ACC112 (cell line): ENCODE results near the gene TNNC2.

Experiments
- H2AFZ ChIP-seq: fragments of 200-600 bp; sonication (generic); one replicate; pipeline ENCODE4 v1.6.0; 2017; ENCODE audit warnings: antibody characterized with exemption, low read length; ENCODE audit not compliant: unreplicated experiment
- H3K27ac ChIP-seq: fragments of 200-600 bp; sonication (generic); 2 replicates; pipeline ENCODE4 v1.5.1; 2014; ENCODE audit warnings: low read depth, mild to moderate bottlenecking, antibody characterized with exemption, low read length, moderate library complexity
- H3K27me3 ChIP-seq: fragments of 200-600 bp; sonication (generic); 2 replicates; pipeline ENCODE4 v1.6.1; 2014; ENCODE audit warnings: mild to moderate bottlenecking, antibody characterized with exemption, low read length, moderate library complexity, mixed read lengths; ENCODE audit not compliant: insufficient read depth
- H3K36me3 ChIP-seq: fragments of 200-600 bp; sonication (generic); 2 replicates; pipeline ENCODE4 v1.6.1; 2016; ENCODE audit warnings: mild to moderate bottlenecking, antibody characterized with exemption, low read length, moderate library complexity, mixed read lengths; ENCODE audit not compliant: insufficient read depth
- H3K4me1 ChIP-seq: fragments of 200-600 bp; sonication (generic); one replicate; pipeline ENCODE4 v1.6.1; 2016; ENCODE audit warnings: low read length, mixed read lengths; ENCODE audit not compliant: insufficient read depth, unreplicated experiment, control insufficient read depth
- H3K4me3 ChIP-seq: fragments of 200-600 bp; sonication (generic); 2 replicates; pipeline ENCODE4 v1.5.1; 2014; ENCODE audit warnings: mild to moderate bottlenecking, low read depth, low read length
- H3K79me2 ChIP-seq: fragments of 200-600 bp; sonication (generic); one replicate; pipeline ENCODE4 v1.6.0; 2016; ENCODE audit warnings: low read length; ENCODE audit not compliant: control insufficient read depth, unreplicated experiment, insufficient read depth

The TNNC2 gene

DNA sequence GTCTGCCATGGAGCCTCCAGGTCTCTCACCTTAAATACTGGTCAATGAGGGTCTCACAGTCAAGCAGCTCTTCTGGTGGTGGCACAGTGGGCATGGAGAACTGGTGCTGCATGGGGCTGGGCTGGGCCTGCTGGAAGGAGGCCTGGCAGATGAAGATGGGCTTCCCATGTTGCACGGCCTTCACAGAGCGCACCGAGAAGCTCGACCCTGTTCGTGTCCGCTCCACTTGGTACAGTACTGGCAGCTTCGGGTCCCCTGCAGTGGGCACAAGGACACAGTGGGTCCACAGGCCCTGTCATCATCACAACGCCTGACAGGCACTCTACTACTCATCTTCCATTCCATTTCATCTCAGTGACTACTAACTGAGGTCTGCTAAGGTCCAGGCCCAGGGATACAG lies 21.3 kb upstream of the TNNC2 start:
- peaks cover 6% of the 10 kb centered on the region; the same call in 1 of the 2 replicates for H3K36me3 ChIP-seq
- no peak overlapping the region for H3K27ac ChIP-seq

GRCh38 chr20:45845452-45845851 lies 18.3 kb upstream of the TNNC2 start:
- Histone ChIP-seq H2AFZ (no peak overlapping the region), H3K36me3 (peaks cover 6% of the 10 kb centered on the region; the same call in 1 of the 2 replicates), H3K27ac (no peak overlapping the region)

More for the DNA sequence above, 21.3 kb upstream of the TNNC2 start:
- Histone ChIP-seq H3K4me3 (no peak overlapping the region), H3K79me2 (no peaks in the 10 kb centered on the region), H3K27me3 (no peaks in the 10 kb centered on the region), H3K4me1 (no peaks in the 10 kb centered on the region), H2AFZ (no peak overlapping the region)

DNA sequence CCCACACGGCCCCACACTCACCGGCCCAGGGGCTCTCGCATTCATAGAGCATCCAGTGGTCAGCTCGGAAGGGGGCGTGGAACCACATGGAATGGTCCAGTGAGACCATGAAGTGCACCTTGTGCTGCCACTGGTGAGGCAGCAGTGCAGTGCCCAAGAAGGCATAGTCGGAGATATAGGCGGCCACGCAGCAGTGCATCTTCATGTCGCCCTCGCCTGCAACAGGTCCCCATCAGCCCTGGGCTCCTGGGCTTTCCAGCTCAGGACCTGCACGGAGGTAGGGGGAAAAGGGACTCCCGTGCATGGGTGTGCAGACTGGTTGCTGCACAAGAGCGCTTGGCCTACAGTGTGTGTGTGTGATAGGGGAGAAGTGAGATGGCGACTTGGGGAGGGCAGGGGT lies 16.4 kb upstream of the TNNC2 start:
- H3K4me3 ChIP-seq, result no peak overlapping the region
- H2AFZ ChIP-seq, result no peak overlapping the region
- H3K27me3 ChIP-seq, result no peaks in the 10 kb centered on the region
- H3K36me3 ChIP-seq, result peaks cover 6% of the 10 kb centered on the region; the same call in 1 of the 2 replicates
- no peaks in the 10 kb centered on the region for H3K79me2 ChIP-seq
- no peak overlapping the region for H3K27ac ChIP-seq
- no peaks in the 10 kb centered on the region for H3K4me1 ChIP-seq

More at GRCh38 chr20:45845452-45845851, 18.3 kb upstream of the TNNC2 start:
- Histone ChIP-seq H3K4me1 (no peaks in the 10 kb centered on the region), H3K27me3 (no peaks in the 10 kb centered on the region), H3K4me3 (no peak overlapping the region), H3K79me2 (no peaks in the 10 kb centered on the region)

DNA sequence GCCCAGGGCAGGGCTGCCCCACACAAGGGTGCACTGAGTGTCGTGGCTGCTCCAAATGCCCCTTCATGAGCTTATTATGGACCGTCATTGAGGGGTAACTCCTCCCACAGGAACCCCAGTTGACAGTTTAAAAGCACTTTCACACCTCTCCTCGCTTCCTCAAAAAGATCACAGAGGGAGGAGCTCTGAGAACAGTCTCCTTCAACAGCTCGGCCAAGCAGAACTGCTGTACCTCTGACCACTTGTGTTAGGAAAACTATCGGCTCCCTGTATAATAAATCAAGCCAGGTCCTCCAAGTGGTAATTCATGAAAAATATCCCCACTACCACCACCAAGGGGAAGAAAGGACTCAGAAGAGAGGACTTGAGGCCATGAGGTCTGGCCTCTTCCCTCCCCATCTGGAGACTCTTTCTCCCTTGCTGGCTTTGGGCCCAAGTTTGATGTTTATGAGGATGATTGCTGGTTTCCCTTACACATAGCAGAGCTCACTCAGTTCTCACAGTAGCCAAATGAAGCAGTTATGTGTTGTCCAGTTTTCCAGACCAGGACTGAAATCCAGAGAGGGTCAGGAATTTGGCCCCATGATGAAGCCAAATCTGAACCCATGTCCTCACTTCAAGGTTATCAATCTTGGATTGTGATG lies 15.2 kb upstream of the TNNC2 start:
- H3K27me3 ChIP-seq, result no peaks in the 10 kb centered on the region
- H3K4me3 ChIP-seq, result no peak overlapping the region
- no peak overlapping the region for H3K27ac ChIP-seq
- no peak overlapping the region for H2AFZ ChIP-seq
- H3K4me1 ChIP-seq, result no peaks in the 10 kb centered on the region
- H3K79me2 ChIP-seq, result no peaks in the 10 kb centered on the region
- peaks cover 6% of the 10 kb centered on the region; the same call in 1 of the 2 replicates for H3K36me3 ChIP-seq

DNA sequence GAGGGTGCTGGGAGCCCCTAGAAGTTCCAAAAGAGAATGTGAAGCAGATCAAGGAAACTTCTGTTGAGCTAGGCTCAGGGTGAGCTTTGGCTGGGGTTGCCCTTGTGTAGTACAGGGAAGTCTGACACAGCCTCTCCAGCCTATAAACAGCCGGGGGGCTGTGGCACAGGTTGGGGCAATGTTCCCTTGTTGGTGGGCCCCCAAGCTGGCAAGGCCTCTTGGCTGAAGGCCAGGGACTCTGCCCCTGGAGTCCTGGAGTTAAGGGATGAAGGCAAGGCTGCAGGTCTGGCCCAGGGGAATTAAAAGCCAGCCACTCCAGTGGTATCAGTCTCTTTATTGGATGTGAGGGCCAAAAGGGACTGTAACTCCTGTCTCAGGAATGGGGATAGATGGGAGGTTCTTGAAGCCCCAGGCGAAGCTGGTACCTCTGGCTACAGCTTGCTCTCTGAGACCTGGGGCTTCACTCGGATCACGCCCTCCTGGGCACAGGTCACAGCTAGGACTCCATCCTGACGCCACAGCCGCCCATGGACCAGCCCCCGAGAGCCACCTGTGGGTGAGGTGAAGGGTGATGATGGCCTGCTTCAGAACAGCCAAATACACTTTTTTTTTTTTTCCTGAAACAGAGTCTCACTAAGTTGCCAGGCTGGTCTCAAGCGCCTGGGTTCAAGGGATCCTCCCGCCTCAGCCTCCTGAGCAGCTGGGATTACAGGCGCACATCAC lies 14.5 kb upstream of the TNNC2 start:
- Histone ChIP-seq H3K36me3 (peaks cover 6% of the 10 kb centered on the region; the same call in 1 of the 2 replicates), H3K27ac (no peak overlapping the region), H3K27me3 (no peaks in the 10 kb centered on the region), H2AFZ (no peak overlapping the region), H3K79me2 (no peaks in the 10 kb centered on the region), H3K4me3 (no peak overlapping the region), H3K4me1 (peaks cover 6% of the 10 kb centered on the region)

DNA sequence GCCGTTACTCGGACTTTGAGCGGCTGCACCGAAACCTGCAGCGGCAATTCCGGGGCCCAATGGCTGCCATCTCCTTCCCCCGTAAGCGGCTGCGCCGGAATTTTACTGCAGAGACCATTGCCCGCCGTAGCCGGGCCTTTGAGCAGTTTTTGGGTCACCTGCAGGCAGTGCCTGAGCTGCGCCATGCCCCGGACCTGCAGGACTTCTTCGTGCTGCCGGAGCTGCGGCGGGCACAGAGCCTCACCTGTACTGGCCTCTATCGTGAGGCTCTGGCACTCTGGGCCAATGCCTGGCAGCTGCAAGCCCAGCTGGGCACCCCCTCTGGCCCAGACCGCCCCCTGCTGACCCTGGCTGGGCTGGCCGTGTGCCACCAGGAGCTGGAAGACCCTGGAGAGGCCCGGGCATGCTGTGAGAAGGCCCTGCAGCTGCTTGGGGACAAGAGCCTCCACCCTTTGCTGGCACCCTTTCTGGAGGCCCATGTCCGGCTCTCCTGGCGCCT lies 13.6 kb upstream of the TNNC2 start:
- no peak overlapping the region for H3K4me3 ChIP-seq
- peaks cover 6% of the 10 kb centered on the region; the same call in 1 of the 2 replicates for H3K36me3 ChIP-seq
- H3K27me3 ChIP-seq, result no peaks in the 10 kb centered on the region
- no peak overlapping the region for H2AFZ ChIP-seq
- H3K4me1 ChIP-seq, result peaks cover 8% of the 10 kb centered on the region
- H3K79me2 ChIP-seq, result peaks cover 1% of the 10 kb centered on the region
- H3K27ac ChIP-seq, result no peak overlapping the region

GRCh38 chr20:45836841-45837240 lies 9.7 kb upstream of the TNNC2 start:
- Histone ChIP-seq H3K36me3 (no peaks in the 10 kb centered on the region), H3K79me2 (peaks cover 16% of the 10 kb centered on the region), H3K4me1 (peaks cover 25% of the 10 kb centered on the region), H2AFZ (no peak overlapping the region), H3K27me3 (no peaks in the 10 kb centered on the region), H3K27ac (no peak overlapping the region), H3K4me3 (peak overlapping the region; percentile 21; the same call in 1 of the 2 replicates)

GRCh38 chr20:45835825-45836224 lies 8.7 kb upstream of the TNNC2 start:
- no peaks in the 10 kb centered on the region for H3K27me3 ChIP-seq
- H3K79me2 ChIP-seq, result peaks cover 16% of the 10 kb centered on the region
- H2AFZ ChIP-seq, result no peak overlapping the region
- peak overlapping the region; percentile 82 for H3K27ac ChIP-seq
- no peaks in the 10 kb centered on the region for H3K36me3 ChIP-seq
- peaks cover 25% of the 10 kb centered on the region for H3K4me1 ChIP-seq
- peak overlapping the region; percentile 88 for H3K4me3 ChIP-seq

DNA sequence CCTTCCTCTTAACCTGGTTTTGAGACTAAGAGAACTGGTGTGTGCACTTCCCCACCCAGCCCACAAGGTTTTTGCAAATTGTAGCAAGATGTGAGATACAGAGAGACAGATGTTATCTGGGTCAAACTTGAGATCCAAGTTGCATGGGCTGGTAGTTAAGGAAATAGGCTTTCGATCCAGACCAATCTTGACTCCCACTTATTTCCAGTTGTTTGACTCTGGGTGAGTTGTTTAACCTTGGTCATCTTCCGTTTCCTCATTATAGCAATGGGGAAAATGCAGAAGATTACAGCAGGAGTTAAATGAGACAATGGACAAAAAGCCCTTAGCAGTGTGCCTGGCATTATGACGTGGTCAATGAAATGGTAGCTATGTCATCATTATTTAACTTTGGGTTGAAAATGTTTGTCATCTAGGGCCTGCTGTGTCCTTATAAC lies 8.2 kb upstream of the TNNC2 start:
- peak overlapping the region; percentile 82 for H3K27ac ChIP-seq
- H3K79me2 ChIP-seq, result peaks cover 16% of the 10 kb centered on the region
- no peaks in the 10 kb centered on the region for H3K27me3 ChIP-seq
- no peaks in the 10 kb centered on the region for H3K36me3 ChIP-seq
- H2AFZ ChIP-seq, result no peak overlapping the region
- peak overlapping the region; percentile 88 for H3K4me3 ChIP-seq
- H3K4me1 ChIP-seq, result peaks cover 25% of the 10 kb centered on the region

DNA sequence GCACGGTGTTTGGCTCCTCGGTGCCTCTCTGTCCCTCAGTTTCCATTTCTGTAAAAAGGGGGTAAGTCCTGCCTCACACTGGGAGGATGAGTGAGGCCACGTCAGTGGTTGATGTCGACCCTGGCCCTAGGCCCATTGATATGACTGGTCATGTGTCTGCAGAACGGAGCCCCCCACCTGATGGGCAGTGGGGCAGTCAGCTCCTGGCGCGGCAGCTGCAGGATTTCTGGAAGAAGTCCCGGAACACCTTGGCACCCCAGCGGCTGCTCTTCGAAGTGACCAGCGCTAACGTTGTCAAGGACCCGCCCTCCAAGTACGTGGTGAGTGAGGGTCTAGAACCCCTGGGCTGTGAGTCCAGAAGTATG lies 7.7 kb upstream of the TNNC2 start:
- H3K27ac ChIP-seq, result peak overlapping the region; percentile 82
- H3K4me3 ChIP-seq, result peak overlapping the region; percentile 88
- no peaks in the 10 kb centered on the region for H3K27me3 ChIP-seq

More for the DNA sequence above, 7.7 kb upstream of the TNNC2 start:
- Histone ChIP-seq H3K4me1 (peaks cover 25% of the 10 kb centered on the region), H3K36me3 (no peaks in the 10 kb centered on the region), H2AFZ (no peak overlapping the region), H3K79me2 (peaks cover 16% of the 10 kb centered on the region)
